Stimulated activated CD8-positive, alpha-beta memory T cell treated with anti-CD3 and anti-CD28 coated beads, Interleukin-7, amount 100 ng/mL, for 1 hour (primary cell): ENCODE results near the gene RBP3.

Experiments
- DNase-seq, 2 donors: peaks; one replicate each; pipeline ENCODE4 v3.0.0-alpha.2; 2020; ENCODE audit warnings: low read depth in 2 of 2

Gene RBP3

GRCh38 chr10:47348138-47348651 is at the start of gene RBP3:
TSS of gene RBP3 (plus strand) at chr10:47348363. CDS start at chr10:47348485, 122 bp downstream.
- DNase-seq, result no peak

- DNase-seq, result no peak
Measured at GRCh38 chr10:47298715-47299114, 49.4 kb upstream of the RBP3 start.

- no peak for DNase-seq
Measured at GRCh38 chr10:47299611-47300428, 48.3 kb upstream of the RBP3 start, which contains the start of gene GDF10. TSS of gene GDF10 (plus strand) at chr10:47300197. CDS start at chr10:47300652, 455 bp downstream.

GRCh38 chr10:47300429-47300931 is 47.7 kb upstream of the RBP3 start:
- DNase-seq, result no peak

GRCh38 chr10:47301833-47302232 is 46.3 kb upstream of the RBP3 start:
- no peak for DNase-seq

GRCh38 chr10:47303105-47303504 is 45.1 kb upstream of the RBP3 start:
- DNase-seq, result no peak

GRCh38 chr10:47303866-47304265 is 44.3 kb upstream of the RBP3 start:
- no peak for DNase-seq

GRCh38 chr10:47305566-47305965 is 42.6 kb upstream of the RBP3 start:
- DNase-seq, result no peak

- no peak for DNase-seq
Measured at GRCh38 chr10:47306387-47307210, 41.6 kb upstream of the RBP3 start.

- DNase-seq, result no peak
Measured at GRCh38 chr10:47307381-47307780, 40.8 kb upstream of the RBP3 start.

GRCh38 chr10:47308775-47309174 is 39.4 kb upstream of the RBP3 start:
- DNase-seq, result no peak

- DNase-seq, result no peak
Measured at GRCh38 chr10:47309408-47310089, 38.6 kb upstream of the RBP3 start.

GRCh38 chr10:47310090-47310505 is 38.1 kb upstream of the RBP3 start:
- no peak for DNase-seq

GRCh38 chr10:47311193-47311931 is 36.8 kb upstream of the RBP3 start:
- no peak for DNase-seq

GRCh38 chr10:47311932-47312662 is 36.1 kb upstream of the RBP3 start:
- DNase-seq, result peak; percentile 50 to 64

GRCh38 chr10:47312663-47312995 is 35.5 kb upstream of the RBP3 start:
- DNase-seq, result no peak

- DNase-seq, result no peak
Measured at GRCh38 chr10:47314416-47314970, 33.7 kb upstream of the RBP3 start.

- no peak for DNase-seq
Measured at GRCh38 chr10:47315421-47315820, 32.7 kb upstream of the RBP3 start.

GRCh38 chr10:47316131-47316530 is 32.0 kb upstream of the RBP3 start:
- DNase-seq, result no peak

GRCh38 chr10:47317251-47317650 is 30.9 kb upstream of the RBP3 start:
- DNase-seq, result no peak
